Choroid plexus epithelial cell (primary cell): ENCODE data around the gene NRDC.

ENCODE experiments used
- DNase-seq: peaks from one replicate; pipeline ENCODE4 v3.0.0-alpha.2; 2010; ENCODE audit warnings: low read depth
- H3K4me3 ChIP-seq: 2 replicates; pipeline ENCODE4 v1.5.1; 2011; ENCODE audit warnings: low read depth, mild to moderate bottlenecking, control low read depth, low read length, moderate library complexity
- CTCF ChIP-seq: conservative IDR thresholded peaks from 2 replicates; pipeline ENCODE4 v1.5.1; 2011; ENCODE audit warnings: low read depth, mild to moderate bottlenecking, control low read depth, inconsistent platforms, low read length, moderate library complexity

NRDC gene

GRCh38 chr1:51791888-51792287 lies 86.6 kb downstream of the NRDC start:
- no peak for DNase-seq
- no peak overlapping the region for H3K4me3 ChIP-seq
- no peak for TF ChIP-seq CTCF

GRCh38 chr1:51790385-51790784 lies 88.1 kb downstream of the NRDC start:
- no peak for TF ChIP-seq CTCF
- no peak for DNase-seq
- H3K4me3 ChIP-seq: no peak overlapping the region

DNA sequence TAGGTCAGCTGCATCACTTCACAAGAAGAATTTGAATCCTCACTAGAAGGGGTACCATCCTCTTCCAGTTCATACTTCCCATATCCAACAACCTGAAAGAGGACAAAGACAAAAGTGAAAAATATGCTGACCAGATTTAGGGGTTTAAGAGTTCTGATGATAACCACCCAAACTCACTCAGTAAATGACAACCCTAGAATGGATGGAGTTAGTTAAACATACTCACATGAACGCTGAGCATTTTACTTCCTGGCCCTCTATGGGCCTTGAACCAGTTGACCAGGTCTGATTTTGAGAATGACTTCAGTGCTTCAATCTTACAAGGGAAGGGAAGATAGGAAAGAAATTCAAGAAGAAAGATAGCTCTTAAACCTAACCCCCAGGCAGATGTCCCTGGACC lies 89.2 kb downstream of the NRDC start:
- no peak for TF ChIP-seq CTCF
- no peak overlapping the region for H3K4me3 ChIP-seq
- no peak for DNase-seq

DNA sequence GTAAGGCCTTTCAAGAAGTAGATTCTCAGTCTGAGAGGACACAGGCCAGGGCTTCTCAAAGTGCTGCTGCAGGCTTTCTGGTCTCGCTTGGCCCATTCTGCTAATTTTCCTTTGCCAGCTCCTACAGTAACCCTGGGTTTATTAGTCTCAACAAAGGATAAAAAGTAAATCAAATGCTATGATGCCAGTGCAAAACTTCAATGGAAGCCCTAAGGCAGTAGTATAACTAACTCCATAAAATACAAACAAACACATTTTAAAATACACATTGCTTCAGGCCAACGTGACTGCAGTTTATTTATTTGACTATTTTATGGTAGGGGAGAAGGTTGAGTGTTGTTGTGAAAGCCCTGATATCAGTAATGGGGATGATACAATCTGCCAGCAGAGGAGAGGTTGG lies 89.6 kb downstream of the NRDC start:
- no peak for DNase-seq
- TF ChIP-seq CTCF: no peak
- H3K4me3 ChIP-seq: no peak overlapping the region

- peak; percentile 51 for DNase-seq
- no peak for TF ChIP-seq CTCF
- H3K4me3 ChIP-seq: no peak overlapping the region
Measured at GRCh38 chr1:51784997-51785421, 93.5 kb downstream of the NRDC start.

DNA sequence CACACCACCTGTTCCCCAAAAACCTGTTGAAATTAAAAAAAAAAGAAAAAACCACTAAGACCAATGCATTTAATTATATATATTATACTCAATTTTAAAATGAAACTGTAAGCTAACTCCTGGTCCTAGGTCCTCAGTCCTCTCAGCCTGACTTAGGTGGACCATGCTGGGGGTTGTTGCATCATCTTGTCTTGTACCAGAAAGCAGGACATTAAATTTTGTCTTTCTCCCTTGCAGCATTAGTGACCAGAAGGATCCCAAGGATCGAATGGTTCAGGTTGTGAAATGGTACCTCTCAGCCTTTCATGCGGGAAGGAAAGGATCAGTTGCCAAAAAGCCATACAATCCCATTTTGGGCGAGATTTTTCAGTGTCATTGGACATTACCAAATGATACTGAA lies 97.6 kb downstream of the NRDC start:
- no peak for DNase-seq

GRCh38 chr1:51776408-51776807 lies 102.1 kb downstream of the NRDC start:
- no peak for TF ChIP-seq CTCF
- no peak overlapping the region for H3K4me3 ChIP-seq

More for the DNA sequence above, 97.6 kb downstream of the NRDC start:
- TF ChIP-seq CTCF: no peak
- H3K4me3 ChIP-seq: no peak overlapping the region

More at GRCh38 chr1:51776408-51776807, 102.1 kb downstream of the NRDC start:
- DNase-seq: no peak
